Activated naive CD4-positive, alpha-beta T cell treated with anti-CD3 and anti-CD28 coated beads, Interleukin-2, amount 50 U/mL, for 24 hours (primary cell): ENCODE measurements around the gene METTL9.
A peak's percentile ranks its signal among the peaks of the same experiment; 100 is the strongest.
"Not testable (repeated sequence)": the region's sequence is repeated elsewhere in the genome, so short reads cannot be mapped to it uniquely, and the experiment has no call there.

ENCODE experiments used
- H3K27ac Mint-ChIP-seq: one replicate; pipeline ENCODE4 v1.8.0; 2021; ENCODE audit warnings: mild to moderate bottlenecking, mixed read lengths
- H3K27me3 Mint-ChIP-seq: one replicate; pipeline ENCODE4 v1.8.0; 2021; ENCODE audit warnings: mixed read lengths
- H3K36me3 Mint-ChIP-seq: one replicate; pipeline ENCODE4 v1.8.0; 2021; ENCODE audit warnings: mixed read lengths
- H3K4me1 Mint-ChIP-seq: one replicate; pipeline ENCODE4 v1.8.0; 2021; ENCODE audit warnings: mixed read lengths
- H3K4me3 Mint-ChIP-seq: one replicate; pipeline ENCODE4 v1.8.0; 2021; ENCODE audit warnings: mild to moderate bottlenecking, mixed read lengths
- H3K9me3 Mint-ChIP-seq: one replicate; pipeline ENCODE4 v1.8.0; 2021; ENCODE audit warnings: mixed read lengths

The METTL9 gene

GRCh38 chr16:21565861-21566669 lies 33.3 kb upstream of the METTL9 start:
- H3K4me3 Mint-ChIP-seq = no peak overlapping the region
- no peaks in the 10 kb centered on the region for H3K36me3 Mint-ChIP-seq
- no peaks in the 10 kb centered on the region for H3K4me1 Mint-ChIP-seq
- no peak overlapping the region for H3K27ac Mint-ChIP-seq
- peaks cover 3% of the 10 kb centered on the region for H3K27me3 Mint-ChIP-seq
- no peaks in the 10 kb centered on the region for H3K9me3 Mint-ChIP-seq

- Mint-ChIP-seq H3K9me3 (no peaks in the 10 kb centered on the region), H3K27me3 (peaks cover 3% of the 10 kb centered on the region), H3K4me1 (no peaks in the 10 kb centered on the region), H3K27ac (no peak overlapping the region), H3K36me3 (no peaks in the 10 kb centered on the region), H3K4me3 (no peak overlapping the region)
These were observed 32.4 kb upstream of the METTL9 start for GRCh38 chr16:21566891-21567414.

- not testable (repeated sequence) for H3K27ac Mint-ChIP-seq, H3K27me3 Mint-ChIP-seq, H3K9me3 Mint-ChIP-seq, H3K4me3 Mint-ChIP-seq, H3K4me1 Mint-ChIP-seq, H3K36me3 Mint-ChIP-seq
These were observed 31.9 kb upstream of the METTL9 start for GRCh38 chr16:21567496-21567895.

- no peak overlapping the region for H3K4me3 Mint-ChIP-seq
- no peak overlapping the region for H3K27ac Mint-ChIP-seq
- H3K27me3 Mint-ChIP-seq = peaks cover 3% of the 10 kb centered on the region
- no peaks in the 10 kb centered on the region for H3K4me1 Mint-ChIP-seq
- H3K9me3 Mint-ChIP-seq = no peaks in the 10 kb centered on the region
- no peaks in the 10 kb centered on the region for H3K36me3 Mint-ChIP-seq
These were observed 30.7 kb upstream of the METTL9 start for GRCh38 chr16:21568502-21569189.

- H3K36me3 Mint-ChIP-seq = no peaks in the 10 kb centered on the region
- no peaks in the 10 kb centered on the region for H3K4me1 Mint-ChIP-seq
- no peaks in the 10 kb centered on the region for H3K9me3 Mint-ChIP-seq
- H3K4me3 Mint-ChIP-seq = no peak overlapping the region
- H3K27me3 Mint-ChIP-seq = peaks cover 3% of the 10 kb centered on the region
- no peak overlapping the region for H3K27ac Mint-ChIP-seq
These were observed 28.7 kb upstream of the METTL9 start for GRCh38 chr16:21570676-21571017.

GRCh38 chr16:21573506-21573905 lies 25.9 kb upstream of the METTL9 start:
- H3K27me3 Mint-ChIP-seq, H3K4me3 Mint-ChIP-seq, H3K36me3 Mint-ChIP-seq: not testable (repeated sequence)

DNA sequence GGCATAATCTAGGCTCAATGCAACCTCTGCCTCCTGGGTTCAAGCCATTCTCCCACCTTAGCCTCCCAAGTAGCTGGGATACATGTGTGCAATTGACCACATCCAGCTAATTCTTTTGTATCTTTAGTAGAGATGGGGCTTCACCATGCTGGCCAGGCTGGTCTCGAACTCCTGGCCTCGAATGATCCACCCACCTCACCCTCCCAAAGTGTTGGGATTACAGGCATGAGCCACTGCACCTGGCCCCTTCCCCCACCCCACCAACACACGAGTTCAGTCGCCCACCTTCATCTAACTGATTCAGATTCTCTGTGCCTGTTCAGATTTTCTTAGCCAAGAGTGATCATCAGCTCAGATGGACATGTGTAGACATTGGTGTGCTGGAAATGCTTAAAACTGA lies 25.0 kb upstream of the METTL9 start:
- Mint-ChIP-seq H3K9me3 (no peaks in the 10 kb centered on the region), H3K27me3 (peaks cover 3% of the 10 kb centered on the region), H3K4me3 (no peak overlapping the region), H3K4me1 (no peaks in the 10 kb centered on the region), H3K27ac (no peak overlapping the region), H3K36me3 (no peaks in the 10 kb centered on the region)

More at GRCh38 chr16:21573506-21573905, 25.9 kb upstream of the METTL9 start:
- not testable (repeated sequence) for H3K27ac Mint-ChIP-seq, H3K9me3 Mint-ChIP-seq, H3K4me1 Mint-ChIP-seq

- not testable (repeated sequence) for H3K9me3 Mint-ChIP-seq, H3K4me3 Mint-ChIP-seq, H3K36me3 Mint-ChIP-seq, H3K4me1 Mint-ChIP-seq, H3K27ac Mint-ChIP-seq, H3K27me3 Mint-ChIP-seq
These were observed 23.1 kb upstream of the METTL9 start for GRCh38 chr16:21576323-21576722.

- not testable (repeated sequence) for H3K9me3 Mint-ChIP-seq, H3K4me3 Mint-ChIP-seq, H3K4me1 Mint-ChIP-seq, H3K36me3 Mint-ChIP-seq, H3K27me3 Mint-ChIP-seq, H3K27ac Mint-ChIP-seq
These were observed 21.9 kb upstream of the METTL9 start for GRCh38 chr16:21577487-21577886.

DNA sequence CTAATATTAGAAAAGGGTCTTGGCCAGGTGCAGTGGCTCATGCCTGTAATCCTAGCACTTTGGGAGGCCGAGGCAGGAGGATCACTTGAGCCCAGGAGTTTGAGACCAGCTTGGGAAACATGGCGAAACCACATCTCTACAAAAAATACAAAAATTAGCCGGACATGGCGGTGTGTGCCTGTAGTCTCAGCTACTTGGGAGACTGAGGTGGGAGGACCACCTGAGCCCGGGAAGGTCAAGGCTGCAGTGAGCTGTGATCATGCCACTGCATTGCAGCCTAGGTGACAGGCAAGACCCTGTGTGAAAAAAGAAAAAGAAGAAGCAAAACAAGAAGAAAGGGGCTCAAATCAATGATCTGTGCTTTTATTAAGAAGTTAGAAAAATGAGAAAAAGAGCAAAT lies 21.1 kb upstream of the METTL9 start:
- H3K27ac Mint-ChIP-seq, H3K36me3 Mint-ChIP-seq, H3K27me3 Mint-ChIP-seq, H3K4me1 Mint-ChIP-seq, H3K9me3 Mint-ChIP-seq, H3K4me3 Mint-ChIP-seq: not testable (repeated sequence)

DNA sequence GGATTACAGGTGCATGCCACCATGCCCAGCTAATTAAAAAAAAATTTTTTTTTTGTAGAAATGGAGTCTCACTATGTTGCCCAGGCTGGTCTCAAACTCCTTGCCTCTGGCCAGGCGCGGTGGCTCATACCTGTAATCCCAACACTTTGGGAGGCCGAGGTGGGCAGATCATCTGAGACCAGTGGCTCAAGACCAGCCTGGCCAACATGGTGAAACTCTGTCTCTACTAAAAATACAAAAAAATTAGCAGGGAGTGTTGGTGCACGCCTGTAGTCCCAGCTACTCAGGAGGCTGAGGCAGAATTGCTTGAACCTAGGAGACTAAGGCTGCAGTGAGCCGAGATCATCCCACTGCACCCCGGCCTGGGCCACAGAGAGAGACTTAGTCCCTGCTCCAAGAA lies 19.2 kb upstream of the METTL9 start:
- not testable (repeated sequence) for H3K36me3 Mint-ChIP-seq, H3K27me3 Mint-ChIP-seq, H3K4me3 Mint-ChIP-seq, H3K4me1 Mint-ChIP-seq, H3K9me3 Mint-ChIP-seq, H3K27ac Mint-ChIP-seq

DNA sequence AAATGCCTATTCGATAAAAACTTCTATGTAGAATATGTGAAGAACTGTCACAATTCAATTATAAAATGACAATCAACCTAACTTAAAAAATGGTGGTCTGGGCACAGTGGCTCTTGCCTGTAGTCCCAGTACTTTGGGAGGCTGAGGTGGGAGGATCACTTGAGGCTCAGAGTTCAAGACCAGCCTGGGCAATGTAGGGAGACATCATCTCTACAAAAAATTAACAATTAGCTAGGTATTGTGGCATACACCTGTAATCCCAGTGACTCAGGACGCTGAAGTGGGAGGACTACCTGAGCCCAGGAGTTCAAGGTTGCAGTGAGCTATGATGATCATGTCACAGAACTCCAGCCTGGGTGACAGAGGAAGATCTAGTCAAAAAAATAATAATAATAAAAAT lies 18.6 kb upstream of the METTL9 start:
- H3K4me1 Mint-ChIP-seq = peaks cover 5% of the 10 kb centered on the region
- H3K4me3 Mint-ChIP-seq = no peak overlapping the region
- H3K27ac Mint-ChIP-seq = no peak overlapping the region
- no peaks in the 10 kb centered on the region for H3K27me3 Mint-ChIP-seq
- H3K36me3 Mint-ChIP-seq = no peaks in the 10 kb centered on the region
- no peaks in the 10 kb centered on the region for H3K9me3 Mint-ChIP-seq

- Mint-ChIP-seq H3K4me1 (peaks cover 5% of the 10 kb centered on the region), H3K9me3 (no peaks in the 10 kb centered on the region), H3K27me3 (no peaks in the 10 kb centered on the region), H3K36me3 (no peaks in the 10 kb centered on the region), H3K4me3 (no peak overlapping the region), H3K27ac (no peak overlapping the region)
These were observed 14.6 kb upstream of the METTL9 start for GRCh38 chr16:21584817-21585216.

GRCh38 chr16:21588593-21588992 lies 10.8 kb upstream of the METTL9 start:
- not testable (repeated sequence) for H3K36me3 Mint-ChIP-seq, H3K4me3 Mint-ChIP-seq, H3K9me3 Mint-ChIP-seq, H3K4me1 Mint-ChIP-seq, H3K27me3 Mint-ChIP-seq
- H3K27ac Mint-ChIP-seq = peak overlapping the region; percentile 51

- no peaks in the 10 kb centered on the region for H3K27me3 Mint-ChIP-seq
These were observed 9.8 kb upstream of the METTL9 start for GRCh38 chr16:21589551-21589950.

GRCh38 chr16:21590287-21590686 lies 9.1 kb upstream of the METTL9 start:
- no peak overlapping the region for H3K27ac Mint-ChIP-seq
- no peak overlapping the region for H3K4me3 Mint-ChIP-seq
- no peaks in the 10 kb centered on the region for H3K27me3 Mint-ChIP-seq
- no peaks in the 10 kb centered on the region for H3K9me3 Mint-ChIP-seq
- H3K4me1 Mint-ChIP-seq = no peaks in the 10 kb centered on the region
- no peaks in the 10 kb centered on the region for H3K36me3 Mint-ChIP-seq

More at GRCh38 chr16:21589551-21589950, 9.8 kb upstream of the METTL9 start:
- no peaks in the 10 kb centered on the region for H3K9me3 Mint-ChIP-seq
- no peak overlapping the region for H3K27ac Mint-ChIP-seq
- H3K36me3 Mint-ChIP-seq = no peaks in the 10 kb centered on the region
- no peak overlapping the region for H3K4me3 Mint-ChIP-seq
- H3K4me1 Mint-ChIP-seq = no peaks in the 10 kb centered on the region
